Osteocyte (in vitro differentiated cells): ENCODE measurements around the gene SINHCAF. TPM values are rescaled to one million over a fixed set of nuclear protein-coding genes. Genes with fewer than 3 reads are reported as not detected.

Experiments
- DNase-seq: peaks from one replicate; pipeline ENCODE4 v3.0.0; 2021; ENCODE audit warnings: mixed read lengths; ENCODE audit not compliant: unreplicated experiment; ENCODE audit errors: extremely low spot score
- H3K27ac Mint-ChIP-seq: one replicate; pipeline ENCODE4 v1.8.0; 2021; ENCODE audit warnings: mild to moderate bottlenecking, mixed read lengths; ENCODE audit not compliant: unreplicated experiment
- H3K27me3 Mint-ChIP-seq: one replicate; pipeline ENCODE4 v1.8.0; 2021; ENCODE audit warnings: mixed read lengths; ENCODE audit not compliant: unreplicated experiment
- H3K36me3 Mint-ChIP-seq: one replicate; pipeline ENCODE4 v1.8.0; 2021; ENCODE audit warnings: mixed read lengths; ENCODE audit not compliant: unreplicated experiment
- H3K4me1 Mint-ChIP-seq: one replicate; pipeline ENCODE4 v1.8.0; 2021; ENCODE audit warnings: mixed read lengths; ENCODE audit not compliant: unreplicated experiment
- H3K4me3 Mint-ChIP-seq: one replicate; pipeline ENCODE4 v1.8.0; 2021; ENCODE audit warnings: mild to moderate bottlenecking, moderate library complexity, mixed read lengths; ENCODE audit not compliant: unreplicated experiment
- H3K9me3 Mint-ChIP-seq: one replicate; pipeline ENCODE4 v1.8.0; 2021; ENCODE audit warnings: mixed read lengths; ENCODE audit not compliant: unreplicated experiment
- CTCF ChIP-seq: fragments of 200-600 bp; sonication (generic); IDR thresholded peaks from 2 replicates; pipeline ENCODE4 v1.5.0; 2021; ENCODE audit warnings: antibody characterized with exemption, mild to moderate bottlenecking, moderate library complexity
- total RNA-seq: library from RNA; stranded (reverse); gene quantifications from 2 replicates; pipeline ENCODE4 v1.2.1, GENCODE V29; 2021

Gene SINHCAF
- total RNA-seq, 1 donor from 2014 or later = 41.1 TPM

- no peak for DNase-seq
- Mint-ChIP-seq H3K27ac (no peak overlapping the region), H3K27me3 (no peaks in the 10 kb centered on the region), H3K4me1 (peaks cover 9% of the 10 kb centered on the region), H3K4me3 (no peak overlapping the region), H3K36me3 (peaks cover 6% of the 10 kb centered on the region), H3K9me3 (peaks cover 9% of the 10 kb centered on the region)
- TF ChIP-seq CTCF = no peak
Measured at GRCh38 chr12:31312431-31312830, 13.5 kb downstream of the SINHCAF start.

GRCh38 chr12:31311634-31312258 is 14.2 kb downstream of the SINHCAF start:
- no peak overlapping the region for H3K27ac Mint-ChIP-seq
- peaks cover 9% of the 10 kb centered on the region for H3K9me3 Mint-ChIP-seq
- no peak for DNase-seq
- no peaks in the 10 kb centered on the region for H3K27me3 Mint-ChIP-seq
- peaks cover 6% of the 10 kb centered on the region for H3K36me3 Mint-ChIP-seq
- peaks cover 2% of the 10 kb centered on the region for H3K4me1 Mint-ChIP-seq
- H3K4me3 Mint-ChIP-seq = no peak overlapping the region
- no peak for TF ChIP-seq CTCF

- no peak for TF ChIP-seq CTCF
- H3K4me1 Mint-ChIP-seq = no peaks in the 10 kb centered on the region
- DNase-seq = no peak
- H3K9me3 Mint-ChIP-seq = peaks cover 9% of the 10 kb centered on the region
- H3K36me3 Mint-ChIP-seq = peaks cover 6% of the 10 kb centered on the region
- H3K27ac Mint-ChIP-seq = no peak overlapping the region
- no peak overlapping the region for H3K4me3 Mint-ChIP-seq
- H3K27me3 Mint-ChIP-seq = no peaks in the 10 kb centered on the region
Measured at GRCh38 chr12:31310488-31310887, 15.5 kb downstream of the SINHCAF start.

GRCh38 chr12:31309279-31309678 is 16.7 kb downstream of the SINHCAF start:
- Mint-ChIP-seq H3K4me3 (no peak overlapping the region), H3K27ac (no peak overlapping the region), H3K27me3 (no peaks in the 10 kb centered on the region), H3K36me3 (peaks cover 13% of the 10 kb centered on the region), H3K4me1 (no peaks in the 10 kb centered on the region), H3K9me3 (peaks cover 9% of the 10 kb centered on the region)
- no peak for DNase-seq
- no peak for TF ChIP-seq CTCF

GRCh38 chr12:31308116-31308515 is 17.8 kb downstream of the SINHCAF start:
- TF ChIP-seq CTCF = no peak
- H3K36me3 Mint-ChIP-seq = peaks cover 20% of the 10 kb centered on the region
- H3K27ac Mint-ChIP-seq = no peak overlapping the region
- H3K27me3 Mint-ChIP-seq = no peaks in the 10 kb centered on the region
- H3K4me3 Mint-ChIP-seq = no peak overlapping the region
- H3K9me3 Mint-ChIP-seq = peaks cover 9% of the 10 kb centered on the region
- DNase-seq = no peak
- H3K4me1 Mint-ChIP-seq = no peaks in the 10 kb centered on the region
